Esophagus muscularis mucosa (tissue), 3 donors: ENCODE results near the gene FLNA.

ENCODE experiments used
- CTCF ChIP-seq, 3 experiments: fragments of 200-600 bp in 2 of 3; fragments of 450-650 bp in 1 of 3; sonication (generic) in 2 of 3; IDR thresholded peaks; one replicate each; pipeline ENCODE4 v1.5.1; 2017 to 2019; ENCODE audit warnings: antibody characterized with exemption in 3 of 3, mild to moderate bottlenecking in 2 of 3, moderate library complexity in 1 of 3
- POLR2A ChIP-seq: fragments of 450-650 bp; IDR thresholded peaks from one replicate; pipeline ENCODE4 v1.6.1; 2017; ENCODE audit warnings: antibody characterized with exemption, moderate library complexity, mild to moderate bottlenecking, low read depth
- POLR2AphosphoS5 ChIP-seq, 2 donors: sonication (generic); formaldehyde crosslinking; IDR thresholded peaks; one replicate each; pipeline ENCODE4 v1.6.1; 2017; ENCODE audit warnings: antibody characterized with exemption in 2 of 2

DNA sequence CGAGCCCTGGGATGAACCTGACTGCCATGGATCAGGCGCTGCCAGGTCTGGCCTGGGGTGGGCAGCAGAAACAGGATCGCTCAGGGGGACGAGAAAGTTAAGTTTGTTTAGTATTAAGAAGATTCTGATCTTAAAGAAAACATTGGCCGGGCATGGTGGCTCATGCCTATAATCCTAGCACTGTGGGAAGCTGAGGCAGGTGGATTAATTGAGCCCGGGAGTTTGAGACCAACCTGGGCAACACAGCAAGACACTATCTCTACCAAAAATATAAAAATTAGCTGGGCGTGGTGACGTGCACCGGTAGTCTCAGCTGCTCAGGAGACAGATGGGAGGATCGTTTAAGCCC lies 696 bp upstream of the FLNA start:
- TF ChIP-seq CTCF (IDR thresholded peaks at IDR 0.05): no peak
- no peak for TF ChIP-seq POLR2AphosphoS5 (IDR thresholded peaks at IDR 0.05)
- no peak for TF ChIP-seq POLR2A
